Left lung (tissue), 10 donors: Measurements from ENCODE around the gene PPP1R37. TPM values are rescaled to one million over a fixed set of nuclear protein-coding genes. Genes with fewer than 3 reads are reported as not detected.

Experiments
- ATAC-seq: fragments of 200-7000 bp; cut with Tn5 transposase; one replicate; pipeline ENCODE4 v1.9.1; 2020; ENCODE audit warnings: moderate library complexity
- DNase-seq, 4 donors: peaks; one replicate each; pipeline ENCODE4 v3.0.0-alpha.2; 2013 to 2020
- H3K27ac ChIP-seq, 2 donors: fragments of 200-600 bp; sonication (generic) in 1 of 2; one replicate each; pipeline versions ENCODE4 v1.5.0 to v1.8.0; 2020 to 2021
- H3K27me3 ChIP-seq, 2 donors: fragments of 200-600 bp; sonication (generic) in 1 of 2; one replicate each; pipeline versions ENCODE4 v1.5.0 to v1.8.0; 2020 to 2021
- H3K36me3 ChIP-seq, 2 donors: fragments of 200-600 bp; sonication (generic) in 1 of 2; one replicate each; pipeline versions ENCODE4 v1.5.0 to v1.8.0; 2020 to 2021
- H3K4me1 ChIP-seq, 2 donors: fragments of 200-600 bp; one replicate each; pipeline ENCODE4 v1.8.0; 2021
- H3K4me3 ChIP-seq, 2 donors: fragments of 200-600 bp; sonication (generic) in 1 of 2; one replicate each; pipeline versions ENCODE4 v1.5.0 to v1.8.0; 2020 to 2021; ENCODE audit warnings: mild to moderate bottlenecking in 1 of 2
- H3K9me3 ChIP-seq, 2 donors: fragments of 200-600 bp; sonication (generic) in 1 of 2; one replicate each; pipeline versions ENCODE4 v1.5.0 to v1.8.0; 2020 to 2021
- CTCF ChIP-seq, 2 donors: fragments of 200-600 bp; sonication (generic) in 1 of 2; IDR thresholded peaks; one replicate each; pipeline versions ENCODE4 v1.5.0 to v1.8.0; 2021; ENCODE audit warnings: antibody characterized with exemption in 2 of 2
- intact Hi-C, 2 donors: fragments of 100-400 bp; cut with DNase I; formaldehyde crosslinking; loops; one replicate each; pipeline versions ENCODE4 v1.11.2 to v1.14.2; 2022
- polyA plus RNA-seq, 6 donors: library from polyadenylated mRNA; unstranded; fragments of 120-200 nt; gene quantifications; one replicate each; pipeline ENCODE4 v1.2.1, GENCODE V29; 2013; ENCODE audit not compliant: insufficient read length in 6 of 6
- total RNA-seq, 2 donors: library from RNA; stranded (reverse); fragmentation: NEBNext Ultra II Directional; extraction: Animal tissue kit (Norgen Biotek cat#: 25700); gene quantifications; one replicate each; pipeline ENCODE4 v1.2.1, GENCODE V29; 2021
- donor health status: DM: no; HTN: yes; CAD: no.
- donor health status: DM: no; HTN: no; CAD: no.

The PPP1R37 gene
- total and polyA plus RNA-seq, 8 donors: 17.3 to 29.8 (median 26.0) TPM

GRCh38 chr19:45066921-45067661, 25.9 kb upstream of the PPP1R37 start:
- Histone ChIP-seq H3K4me3 (no peak overlapping the region), H3K9me3 (no peaks in the 10 kb centered on the region), H3K27me3 (no peaks in the 10 kb centered on the region), H3K27ac (no peak overlapping the region), H3K36me3 (peaks cover 0 to 100% of the 10 kb centered on the region in 2 donors), H3K4me1 (no peaks in the 10 kb centered on the region)
- no peak for TF ChIP-seq CTCF (IDR thresholded peaks at IDR 0.05)
- intact Hi-C loops: no loop called here
- ATAC-seq: no peak
- DNase-seq: no peak

- intact Hi-C loops: no loop called here
- no peaks in the 10 kb centered on the region for H3K4me1 ChIP-seq
- H3K4me3 ChIP-seq: no peak overlapping the region
- TF ChIP-seq CTCF (IDR thresholded peaks at IDR 0.05): no peak
- DNase-seq: no peak
- H3K27me3 ChIP-seq: no peaks in the 10 kb centered on the region
- H3K9me3 ChIP-seq: no peaks in the 10 kb centered on the region
- no peak for ATAC-seq
- no peak overlapping the region for H3K27ac ChIP-seq
- peaks cover 0 to 94% of the 10 kb centered on the region in 2 donors for H3K36me3 ChIP-seq
These were observed 24.9 kb upstream of the PPP1R37 start for GRCh38 chr19:45068041-45068440.

DNA sequence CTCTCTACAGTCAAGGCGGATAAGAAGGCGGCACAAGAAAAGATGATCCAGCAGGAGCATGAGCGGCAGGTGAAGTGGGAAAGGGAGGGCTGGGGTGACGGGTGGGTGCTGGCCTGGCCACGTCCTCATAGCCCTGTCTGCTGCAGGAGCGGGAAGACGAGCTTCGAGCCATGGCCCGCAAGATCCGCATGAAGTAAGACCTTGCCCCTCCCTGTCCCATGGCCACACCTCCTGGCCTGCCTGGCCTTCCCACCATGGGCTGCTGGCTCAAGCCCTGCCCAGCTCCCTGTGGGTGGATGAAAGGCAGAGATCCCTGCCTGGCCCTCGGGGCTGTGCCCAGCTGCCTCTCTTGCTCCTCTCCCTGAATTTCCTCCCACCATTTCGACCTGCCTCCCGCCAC, 23.9 kb upstream of the PPP1R37 start:
- peaks cover 0 to 84% of the 10 kb centered on the region in 2 donors for H3K36me3 ChIP-seq
- peak; percentile 48 for ATAC-seq

DNA sequence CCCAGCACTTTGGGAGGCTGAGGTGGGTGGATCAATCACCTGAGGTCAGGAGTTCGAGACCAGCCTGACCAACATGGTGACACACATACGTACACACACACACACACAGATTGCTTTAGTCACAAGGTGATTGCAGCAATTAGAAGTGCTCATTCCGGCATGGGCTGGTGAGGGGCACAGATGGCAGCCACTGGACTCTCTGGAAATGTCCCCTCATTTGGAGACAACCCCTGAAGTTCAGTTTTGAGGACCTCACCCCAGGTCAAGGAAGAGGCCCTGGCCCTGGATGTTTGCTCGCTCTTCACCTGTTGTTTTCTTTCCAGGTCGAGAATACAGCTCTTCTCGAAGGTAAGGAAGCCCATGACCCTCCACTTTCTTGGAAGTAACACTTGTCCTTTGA, 22.8 kb upstream of the PPP1R37 start:
- peaks cover 0 to 11% of the 10 kb centered on the region in 2 donors for H3K4me1 ChIP-seq
- H3K27ac ChIP-seq: no peak overlapping the region
- DNase-seq (no peak), ATAC-seq (no peak)
- no peak for TF ChIP-seq CTCF (IDR thresholded peaks at IDR 0.05)
- intact Hi-C loops: no loop called here
- no peaks in the 10 kb centered on the region for H3K27me3 ChIP-seq
- H3K36me3 ChIP-seq: peaks cover 0 to 73% of the 10 kb centered on the region in 2 donors
- no peaks in the 10 kb centered on the region for H3K9me3 ChIP-seq
- no peak overlapping the region for H3K4me3 ChIP-seq

More for the DNA sequence above, 23.9 kb upstream of the PPP1R37 start:
- Histone ChIP-seq H3K27ac (no peak overlapping the region), H3K4me3 (no peak overlapping the region), H3K9me3 (no peaks in the 10 kb centered on the region), H3K4me1 (no peaks in the 10 kb centered on the region), H3K27me3 (no peaks in the 10 kb centered on the region)
- no peak for DNase-seq
- intact Hi-C loops: no loop called here
- TF ChIP-seq CTCF (IDR thresholded peaks at IDR 0.05): no peak

DNA sequence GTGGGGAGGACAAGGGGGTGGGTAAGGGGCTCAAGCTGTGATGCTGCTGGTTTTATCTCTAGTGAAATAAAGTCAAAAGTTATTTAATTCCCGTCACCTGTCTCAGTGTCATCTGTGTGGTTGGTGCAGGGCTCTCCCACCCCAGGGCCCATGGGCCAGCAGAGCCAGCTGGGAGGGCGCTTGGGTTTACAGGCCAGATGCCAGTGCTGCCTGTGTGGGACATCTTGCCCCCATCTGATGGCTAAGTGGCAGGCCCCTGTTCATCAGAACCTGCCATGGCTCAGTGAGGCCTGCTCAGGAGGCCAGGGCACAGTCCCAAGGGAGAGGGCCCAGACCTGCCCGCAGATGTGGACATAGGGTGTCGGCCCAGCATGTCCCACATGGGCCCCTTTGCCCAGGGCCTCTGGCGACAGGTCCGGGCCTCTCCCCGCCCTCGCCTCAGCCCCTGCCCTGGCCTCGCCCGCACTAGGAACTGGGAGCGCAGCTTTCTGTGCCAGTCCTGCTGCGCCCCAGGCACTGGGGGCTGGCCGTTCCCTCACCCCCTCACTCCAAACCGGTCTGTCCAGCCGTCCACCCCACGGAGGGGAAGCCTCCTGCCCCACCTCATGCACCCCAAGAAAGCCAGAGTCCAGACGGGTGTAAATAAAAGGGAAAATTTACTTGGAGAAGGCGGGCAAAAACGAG, 22.0 kb upstream of the PPP1R37 start:
- ATAC-seq: no peak
- peaks cover 0 to 65% of the 10 kb centered on the region in 2 donors for H3K36me3 ChIP-seq

More for the DNA sequence above, 22.0 kb upstream of the PPP1R37 start:
- H3K27me3 ChIP-seq: no peaks in the 10 kb centered on the region
- no peaks in the 10 kb centered on the region for H3K9me3 ChIP-seq
- TF ChIP-seq CTCF (IDR thresholded peaks at IDR 0.05): no peak
- no peak overlapping the region for H3K27ac ChIP-seq
- peaks cover 0 to 12% of the 10 kb centered on the region in 2 donors for H3K4me1 ChIP-seq
- no peak overlapping the region for H3K4me3 ChIP-seq
- no peak for DNase-seq
- intact Hi-C loops: no loop called here
